Upper lobe of left lung (tissue), 6 donors: ENCODE data around the gene AGK. TPM values are rescaled to one million over a fixed set of nuclear protein-coding genes. Genes with fewer than 3 reads are reported as not detected.
A peak's percentile ranks its signal among the peaks of the same experiment; 100 is the strongest.
"Not testable (repeated sequence)": the region's sequence is repeated elsewhere in the genome, so short reads cannot be mapped to it uniquely, and the experiment has no call there.

ENCODE experiments used
- ATAC-seq, 2 donors: fragments of 200-7000 bp; cut with Tn5 transposase; one replicate each; pipeline ENCODE4 v1.9.1; 2022; ENCODE audit warnings: mild to moderate bottlenecking in 2 of 2, moderate library complexity in 2 of 2; ENCODE audit not compliant: low FRiP score in 2 of 2
- DNase-seq, 2 donors: peaks; one replicate each; pipeline ENCODE4 v3.0.0-alpha.2; 2019 to 2020
- H3K27ac ChIP-seq, 4 donors: fragments of 200-600 bp; sonication (generic); one replicate each; pipeline ENCODE4 v1.5.1; 2016 to 2019
- H3K27me3 ChIP-seq, 4 donors: fragments of 200-600 bp; sonication (generic); one replicate each; pipeline ENCODE4 v1.5.1; 2017 to 2019
- H3K36me3 ChIP-seq, 4 donors: fragments of 200-600 bp; sonication (generic); one replicate each; pipeline ENCODE4 v1.5.1; 2016 to 2019
- H3K4me1 ChIP-seq, 4 donors: fragments of 200-600 bp; sonication (generic); one replicate each; pipeline ENCODE4 v1.5.1; 2018 to 2019
- H3K4me3 ChIP-seq, 4 donors: fragments of 200-600 bp; sonication (generic); one replicate each; pipeline ENCODE4 v1.5.1; 2017 to 2019; ENCODE audit warnings: mild to moderate bottlenecking in 2 of 4, moderate library complexity in 1 of 4
- H3K9me3 ChIP-seq, 4 donors: fragments of 200-600 bp; sonication (generic); one replicate each; pipeline ENCODE4 v1.5.1; 2018 to 2019
- EP300 ChIP-seq, 4 donors: sonication (generic); formaldehyde crosslinking; IDR thresholded peaks; one replicate each; pipeline ENCODE4 v1.5.1; 2017; ENCODE audit warnings: antibody characterized with exemption in 4 of 4, control low read depth in 2 of 4
- POLR2A ChIP-seq, 4 donors: fragments of 450-650 bp; IDR thresholded peaks; one replicate each; pipeline ENCODE4 v1.5.1; 2016 to 2017; ENCODE audit warnings: antibody characterized with exemption in 4 of 4, mild to moderate bottlenecking in 2 of 4
- POLR2AphosphoS5 ChIP-seq, 2 donors: sonication (generic); formaldehyde crosslinking; IDR thresholded peaks; one replicate each; pipeline ENCODE4 v1.5.1; 2017; ENCODE audit warnings: antibody characterized with exemption in 2 of 2
- WGBS, 2 donors: methylation state at CpG; one replicate each; pipeline ENCODE4 v1.1.5; 2017 to 2018; 5-methylcytosine and 5-hydroxymethylcytosine counted together
- total RNA-seq, 6 donors: library from RNA; depleted of rRNA in 4 of 6; stranded (reverse); fragments of >200 nt in 4 of 6; gene quantifications; one replicate each; pipeline versions ENCODE4 v1.1.0 to v1.2.1, GENCODE V29; 2016 to 2021
- TF ChIP-seq, protein P1 (sequence below), 6 experiments: fragments of 450-650 bp in 4 of 6; fragments of 200-600 bp in 2 of 6; sonication (generic) in 2 of 6; IDR thresholded peaks; one replicate each; pipeline ENCODE4 v1.5.1; 2016 to 2019; ENCODE audit warnings: antibody characterized with exemption in 6 of 6
- donor health status: DM: no; HTN: no; CAD: no; lungs with moderate emphysema.
- donor health status: DM: no; HTN: yes; CAD: no; lungs with severe emphysema.

AGK gene
- total RNA-seq, 6 donors from 2014 or later: 11.5 to 51.3 (median 22.3) TPM

DNA sequence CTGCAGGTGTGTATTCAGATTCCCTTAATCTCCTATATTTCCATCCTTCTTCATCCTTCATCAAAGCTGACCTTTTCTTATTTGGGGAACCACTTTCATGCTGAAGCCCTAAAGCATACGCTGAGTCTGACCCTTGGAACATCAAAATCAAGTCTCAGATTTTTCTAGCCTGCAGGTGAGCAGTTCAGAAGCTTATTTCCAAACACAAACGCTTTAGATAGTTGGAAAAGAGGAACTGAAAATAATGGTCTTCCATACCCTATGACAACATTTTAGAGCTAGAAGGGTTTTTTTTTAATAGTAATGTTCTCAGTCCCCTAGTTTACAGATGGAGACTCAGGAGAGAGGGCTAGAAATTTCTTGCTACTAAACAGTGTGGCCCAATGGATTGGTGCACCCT, 1.6 kb upstream of the AGK start:
- no peak for DNase-seq
- no peak overlapping the region for H3K27ac ChIP-seq
- H3K36me3 ChIP-seq: no peaks in the 10 kb centered on the region
- TF ChIP-seq POLR2AphosphoS5 (IDR thresholded peaks at IDR 0.05) (no peak), EP300 (IDR thresholded peaks at IDR 0.05) (no peak), POLR2A (IDR thresholded peaks at IDR 0.05) (no peak)
- TF ChIP-seq, protein P1, sequence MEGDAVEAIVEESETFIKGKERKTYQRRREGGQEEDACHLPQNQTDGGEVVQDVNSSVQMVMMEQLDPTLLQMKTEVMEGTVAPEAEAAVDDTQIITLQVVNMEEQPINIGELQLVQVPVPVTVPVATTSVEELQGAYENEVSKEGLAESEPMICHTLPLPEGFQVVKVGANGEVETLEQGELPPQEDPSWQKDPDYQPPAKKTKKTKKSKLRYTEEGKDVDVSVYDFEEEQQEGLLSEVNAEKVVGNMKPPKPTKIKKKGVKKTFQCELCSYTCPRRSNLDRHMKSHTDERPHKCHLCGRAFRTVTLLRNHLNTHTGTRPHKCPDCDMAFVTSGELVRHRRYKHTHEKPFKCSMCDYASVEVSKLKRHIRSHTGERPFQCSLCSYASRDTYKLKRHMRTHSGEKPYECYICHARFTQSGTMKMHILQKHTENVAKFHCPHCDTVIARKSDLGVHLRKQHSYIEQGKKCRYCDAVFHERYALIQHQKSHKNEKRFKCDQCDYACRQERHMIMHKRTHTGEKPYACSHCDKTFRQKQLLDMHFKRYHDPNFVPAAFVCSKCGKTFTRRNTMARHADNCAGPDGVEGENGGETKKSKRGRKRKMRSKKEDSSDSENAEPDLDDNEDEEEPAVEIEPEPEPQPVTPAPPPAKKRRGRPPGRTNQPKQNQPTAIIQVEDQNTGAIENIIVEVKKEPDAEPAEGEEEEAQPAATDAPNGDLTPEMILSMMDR (IDR thresholded peaks at IDR 0.05): no peak
- H3K4me1 ChIP-seq: peaks cover 7 to 14% (median 11%) of the 10 kb centered on the region in 4 donors
- 83 to 87% methylated on average over 2 of the region's 2 CpGs for WGBS, 2 donors
- H3K9me3 ChIP-seq: no peaks in the 10 kb centered on the region
- no peaks in the 10 kb centered on the region for H3K27me3 ChIP-seq
- ATAC-seq: no peak
- no peak overlapping the region for H3K4me3 ChIP-seq

DNA sequence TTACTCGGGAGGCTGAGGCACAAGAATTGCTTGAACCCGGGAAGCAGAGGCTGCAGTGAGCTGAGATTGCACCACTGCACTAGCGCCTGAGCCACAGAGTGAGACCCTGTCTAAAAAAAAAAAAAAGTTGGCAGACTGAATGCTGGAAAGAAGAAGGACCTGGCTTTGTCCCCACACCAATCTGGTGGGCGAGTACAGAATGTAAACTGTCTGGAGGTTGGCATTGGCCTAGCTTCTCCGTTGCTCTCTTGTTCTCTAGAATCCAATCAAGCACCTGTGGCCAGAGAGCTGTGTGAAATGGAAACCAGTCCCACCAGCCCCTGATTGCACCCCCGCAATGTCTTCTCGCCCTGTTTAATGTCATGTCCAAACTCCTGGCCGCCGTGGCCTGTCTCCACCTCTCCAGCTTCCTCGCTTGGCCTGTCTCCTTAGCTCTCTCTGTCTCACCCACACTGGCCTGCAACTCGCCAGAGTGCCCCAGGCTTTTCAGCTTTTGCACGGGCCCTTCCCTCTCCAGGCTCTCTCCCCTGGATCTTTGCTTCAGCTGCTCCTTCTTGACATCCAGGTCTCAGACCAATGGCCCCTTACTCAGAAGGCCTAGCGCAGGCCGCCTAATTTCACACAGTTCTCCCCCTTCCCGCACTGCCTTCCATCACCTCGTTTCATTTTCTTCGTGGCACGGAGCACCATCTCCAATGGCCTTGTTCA, 670 bp upstream of the AGK start:
- Histone ChIP-seq H3K9me3 (no peaks in the 10 kb centered on the region), H3K27ac (peak overlapping the region in 3 of 4 donors; percentile 46 to 83 (median 65)), H3K27me3 (no peaks in the 10 kb centered on the region), H3K4me3 (peak overlapping the region; percentile 80 to 97 (median 89)), H3K36me3 (no peaks in the 10 kb centered on the region), H3K4me1 (peaks cover 7 to 14% (median 11%) of the 10 kb centered on the region in 4 donors)
- peak in 1 of 2 donors; percentile 18 for ATAC-seq
- WGBS, 2 donors: 47 to 51% methylated on average over 18 of the region's 18 CpGs
- no peak for TF ChIP-seq POLR2AphosphoS5 (IDR thresholded peaks at IDR 0.05)
- no peak for TF ChIP-seq EP300 (IDR thresholded peaks at IDR 0.05)
- TF ChIP-seq, protein P1 (IDR thresholded peaks at IDR 0.05): no peak
- TF ChIP-seq POLR2A (IDR thresholded peaks at IDR 0.05): no peak
- DNase-seq: no peak

DNA sequence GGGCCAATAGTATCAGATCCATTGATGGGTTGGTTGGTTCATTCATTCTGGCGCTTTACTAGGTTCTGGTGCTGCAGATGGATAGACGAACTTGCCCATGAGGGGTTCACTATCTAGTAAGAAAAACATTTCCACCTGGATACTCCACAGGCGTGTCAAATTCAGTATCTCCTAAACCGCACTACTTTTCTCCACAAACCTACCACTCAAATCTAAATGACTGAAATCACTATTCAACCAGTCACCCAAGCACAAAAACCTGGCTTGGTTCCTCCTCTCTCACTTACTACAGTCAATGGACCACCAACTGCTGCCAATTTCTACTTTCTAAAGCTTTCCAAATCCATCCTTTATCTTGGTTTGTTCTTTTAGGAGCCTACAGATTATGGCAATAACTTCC, 572 bp downstream of the AGK start:
- ATAC-seq: no peak
- Histone ChIP-seq H3K4me3 (peak overlapping the region; percentile 80 to 97 (median 89)), H3K27me3 (no peaks in the 10 kb centered on the region), H3K9me3 (no peaks in the 10 kb centered on the region), H3K4me1 (peaks cover 7 to 14% (median 11%) of the 10 kb centered on the region in 4 donors), H3K36me3 (peaks cover 0 to under 1% (median 0%) of the 10 kb centered on the region in 4 donors), H3K27ac (peak overlapping the region in 3 of 4 donors; percentile 31 to 83 (median 65))
- DNase-seq: no peak
- 14 to 15% methylated on average over 4 of the region's 4 CpGs for WGBS, 2 donors
- TF ChIP-seq EP300 (IDR thresholded peaks at IDR 0.05) (no peak), POLR2AphosphoS5 (IDR thresholded peaks at IDR 0.05) (no peak), POLR2A (IDR thresholded peaks at IDR 0.05) (no peak)
- TF ChIP-seq, protein P1 (IDR thresholded peaks at IDR 0.05): no peak

DNA sequence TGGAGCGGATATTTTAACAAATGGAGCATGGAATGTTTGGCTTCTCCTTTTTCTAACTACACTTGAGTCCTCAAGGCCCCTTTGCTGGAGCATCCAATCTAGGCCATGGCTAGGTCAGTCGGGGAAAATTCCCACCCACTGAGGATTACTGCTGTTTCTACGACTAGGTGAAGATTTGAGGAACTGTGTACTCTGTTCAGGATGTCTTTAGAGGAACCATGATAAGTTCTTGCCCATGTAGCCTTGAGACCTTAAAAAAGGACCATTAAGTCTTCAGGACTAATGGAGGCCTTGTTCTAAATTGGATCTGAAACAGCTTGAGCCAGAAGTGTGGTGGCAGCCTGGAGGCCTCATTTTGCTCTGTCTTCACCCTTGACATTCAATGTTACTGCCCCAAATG, 6.2 kb downstream of the AGK start:
- H3K4me3 ChIP-seq: no peak overlapping the region
- ATAC-seq (no peak), DNase-seq (no peak)
- peaks cover 0 to 11% (median under 1%) of the 10 kb centered on the region in 4 donors for H3K4me1 ChIP-seq
- TF ChIP-seq, protein P1 (IDR thresholded peaks at IDR 0.05): no peak
- TF ChIP-seq POLR2AphosphoS5 (IDR thresholded peaks at IDR 0.05): no peak
- no peak overlapping the region for H3K27ac ChIP-seq
- peaks cover 0 to 3% (median 0%) of the 10 kb centered on the region in 4 donors for H3K9me3 ChIP-seq
- H3K36me3 ChIP-seq: peaks cover 0 to 16% (median 0%) of the 10 kb centered on the region in 4 donors
- WGBS, 2 donors: 83% methylated on average over 3 of the region's 3 CpGs
- no peaks in the 10 kb centered on the region for H3K27me3 ChIP-seq

DNA sequence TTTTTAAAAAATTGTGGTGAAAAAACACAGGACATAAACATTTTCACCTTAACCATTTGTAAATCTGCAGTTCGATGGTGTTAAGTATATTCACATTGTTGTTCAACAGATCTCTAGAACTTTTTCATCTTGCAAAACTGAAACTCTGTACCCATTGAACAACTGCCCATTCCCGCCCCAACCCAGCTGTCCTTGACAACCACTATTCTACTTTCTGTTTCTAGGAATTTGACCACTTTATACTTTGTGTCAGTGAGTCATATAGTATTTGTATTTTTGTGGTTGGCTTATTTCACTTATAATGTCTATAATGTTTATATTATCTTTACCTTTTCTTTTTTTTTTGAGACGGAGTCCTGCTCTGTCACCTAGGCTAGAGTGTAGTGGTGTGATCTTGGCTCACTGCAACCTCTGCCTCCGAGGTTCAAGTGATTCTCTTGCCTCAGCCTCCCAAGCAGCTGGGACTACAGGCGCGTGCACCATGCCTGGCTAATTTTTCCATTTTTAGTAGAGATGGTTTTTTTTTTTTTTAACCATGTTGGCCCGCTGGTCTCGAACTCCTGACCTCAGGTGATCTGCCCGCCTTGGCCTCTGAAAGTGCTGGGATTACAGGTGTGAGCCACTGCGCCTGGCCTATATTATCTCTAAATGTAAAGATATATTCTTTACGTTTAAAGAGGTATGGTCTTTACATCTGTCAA, 6.8 kb downstream of the AGK start:
- not testable (repeated sequence) for ATAC-seq, H3K27me3 ChIP-seq, H3K4me3 ChIP-seq, H3K9me3 ChIP-seq, H3K27ac ChIP-seq, DNase-seq
- 84 to 85% methylated on average over 11 of the region's 11 CpGs for WGBS, 2 donors
- Histone ChIP-seq H3K4me1 (peaks cover 0 to 11% (median 0%) of the 10 kb centered on the region in 4 donors), H3K36me3 (peaks cover 0 to 20% (median 0%) of the 10 kb centered on the region in 4 donors)
